Mucosa of rectum (tissue), 2 donors: ENCODE data around the gene KCNQ2.

ENCODE experiments used
- H3K27ac ChIP-seq, 2 donors: one replicate each; pipeline ENCODE4 v1.7.0; 2013; ENCODE audit warnings: inconsistent platforms in 2 of 2, low read depth in 2 of 2, low read length in 2 of 2
- H3K27me3 ChIP-seq, 2 donors: one replicate each; pipeline ENCODE4 v1.7.0; 2013; ENCODE audit warnings: low read length in 2 of 2; ENCODE audit not compliant: control insufficient read depth in 2 of 2, insufficient read depth in 2 of 2
- H3K36me3 ChIP-seq, 2 donors: one replicate each; pipeline ENCODE4 v1.7.0; 2013; ENCODE audit warnings: low read length in 2 of 2; ENCODE audit not compliant: control insufficient read depth in 2 of 2, insufficient read depth in 2 of 2
- H3K4me1 ChIP-seq, 2 donors: one replicate each; pipeline ENCODE4 v1.7.0; 2013; ENCODE audit warnings: low read length in 2 of 2, mild to moderate bottlenecking in 1 of 2; ENCODE audit not compliant: control insufficient read depth in 2 of 2, insufficient read depth in 2 of 2
- H3K4me3 ChIP-seq, 2 donors: one replicate each; pipeline ENCODE4 v1.7.0; 2013; ENCODE audit warnings: low read length in 2 of 2
- H3K9ac ChIP-seq, 2 donors: one replicate each; pipeline ENCODE4 v1.7.0; 2013; ENCODE audit warnings: low read length in 2 of 2, low read depth in 1 of 2, mild to moderate bottlenecking in 1 of 2
- H3K9me3 ChIP-seq, 2 donors: one replicate each; pipeline ENCODE4 v1.7.0; 2013; ENCODE audit warnings: low read length in 2 of 2; ENCODE audit not compliant: control insufficient read depth in 2 of 2
- donor health status: healthy.
- donor health status: Normal muscosa, but diverticular disease.

The KCNQ2 gene

DNA sequence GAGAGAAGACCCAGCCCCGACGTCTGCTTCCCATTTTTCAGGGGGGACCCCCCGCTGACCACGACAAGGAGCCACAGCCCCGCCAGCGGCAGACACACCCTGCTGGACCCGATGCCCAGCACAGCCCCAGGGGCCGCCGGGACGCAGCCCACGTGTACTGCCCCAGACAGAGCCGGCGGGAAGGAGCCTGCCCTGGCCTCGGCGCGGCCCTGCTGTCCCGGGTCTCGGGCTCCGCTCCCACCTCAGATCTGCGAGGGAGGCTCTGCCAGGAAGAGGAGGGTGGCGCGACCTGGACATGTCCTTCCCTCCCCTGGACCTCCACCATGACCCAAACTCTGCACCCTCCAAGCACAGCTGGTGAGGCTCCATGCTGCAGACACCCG is 54.7 kb downstream of the KCNQ2 start:
- no peaks in the 10 kb centered on the region for H3K9me3 ChIP-seq
- H3K4me1 ChIP-seq = no peaks in the 10 kb centered on the region
- H3K9ac ChIP-seq = no peak overlapping the region
- no peak overlapping the region for H3K4me3 ChIP-seq
- H3K36me3 ChIP-seq = no peaks in the 10 kb centered on the region
- H3K27me3 ChIP-seq = no peaks in the 10 kb centered on the region
- H3K27ac ChIP-seq = no peak overlapping the region

DNA sequence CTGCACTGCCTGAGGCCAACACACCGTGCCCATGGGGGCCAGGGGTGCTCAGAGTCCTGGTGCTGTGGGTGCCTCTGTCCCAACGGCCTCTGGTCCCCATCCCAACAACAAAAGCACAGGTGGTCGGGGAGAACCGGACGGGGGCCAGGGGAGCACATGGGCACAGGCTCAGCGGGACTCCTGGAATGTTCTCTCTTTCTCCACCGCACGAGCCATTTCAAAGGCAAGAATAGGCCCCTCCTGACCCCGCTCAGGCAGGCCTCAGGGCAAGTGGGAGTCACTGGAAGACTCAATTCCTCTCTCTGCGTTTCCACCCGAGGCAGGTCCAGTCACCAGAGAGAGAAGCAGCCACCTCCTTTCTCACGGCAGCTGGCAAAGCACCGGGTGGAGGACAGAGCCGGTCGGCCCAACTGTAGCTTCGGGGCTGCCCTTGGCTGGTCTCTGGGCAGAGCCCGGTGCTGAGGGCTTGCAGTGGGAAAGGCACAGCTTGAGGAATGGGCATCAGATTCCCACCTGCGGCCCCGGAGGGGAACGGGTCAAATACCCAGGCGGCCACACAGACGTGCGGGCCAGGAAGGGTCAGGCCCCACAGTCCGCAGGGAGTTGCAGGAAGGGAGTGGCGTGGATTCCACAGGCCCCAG is 55.2 kb downstream of the KCNQ2 start:
- Histone ChIP-seq H3K27me3 (no peaks in the 10 kb centered on the region), H3K4me3 (no peak overlapping the region), H3K4me1 (no peaks in the 10 kb centered on the region), H3K9ac (no peak overlapping the region), H3K27ac (no peak overlapping the region), H3K36me3 (no peaks in the 10 kb centered on the region), H3K9me3 (no peaks in the 10 kb centered on the region)

DNA sequence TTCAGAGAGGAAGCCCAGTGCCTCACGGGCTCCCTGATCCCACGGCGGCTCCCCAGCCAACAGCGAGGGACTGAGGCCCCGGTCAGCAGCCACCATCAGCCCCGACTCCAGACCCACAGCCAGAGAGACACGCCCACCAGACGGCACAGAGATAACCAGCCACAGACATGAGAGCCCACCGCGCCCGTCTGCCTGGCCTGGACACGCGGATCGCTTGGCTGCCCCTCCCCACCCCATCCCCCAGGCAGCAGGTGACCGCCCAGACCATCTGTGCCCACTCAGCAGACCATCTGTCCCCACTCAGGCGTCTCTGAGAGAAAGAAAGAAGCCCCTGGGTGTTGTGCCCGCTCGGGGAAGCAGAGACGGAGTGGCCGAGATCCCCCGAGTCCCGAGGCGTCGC is 55.8 kb downstream of the KCNQ2 start:
- H3K9ac ChIP-seq = no peak overlapping the region
- H3K27ac ChIP-seq = no peak overlapping the region
- H3K36me3 ChIP-seq = no peaks in the 10 kb centered on the region
- no peaks in the 10 kb centered on the region for H3K9me3 ChIP-seq
- H3K4me1 ChIP-seq = no peaks in the 10 kb centered on the region
- H3K4me3 ChIP-seq = no peak overlapping the region
- no peaks in the 10 kb centered on the region for H3K27me3 ChIP-seq

DNA sequence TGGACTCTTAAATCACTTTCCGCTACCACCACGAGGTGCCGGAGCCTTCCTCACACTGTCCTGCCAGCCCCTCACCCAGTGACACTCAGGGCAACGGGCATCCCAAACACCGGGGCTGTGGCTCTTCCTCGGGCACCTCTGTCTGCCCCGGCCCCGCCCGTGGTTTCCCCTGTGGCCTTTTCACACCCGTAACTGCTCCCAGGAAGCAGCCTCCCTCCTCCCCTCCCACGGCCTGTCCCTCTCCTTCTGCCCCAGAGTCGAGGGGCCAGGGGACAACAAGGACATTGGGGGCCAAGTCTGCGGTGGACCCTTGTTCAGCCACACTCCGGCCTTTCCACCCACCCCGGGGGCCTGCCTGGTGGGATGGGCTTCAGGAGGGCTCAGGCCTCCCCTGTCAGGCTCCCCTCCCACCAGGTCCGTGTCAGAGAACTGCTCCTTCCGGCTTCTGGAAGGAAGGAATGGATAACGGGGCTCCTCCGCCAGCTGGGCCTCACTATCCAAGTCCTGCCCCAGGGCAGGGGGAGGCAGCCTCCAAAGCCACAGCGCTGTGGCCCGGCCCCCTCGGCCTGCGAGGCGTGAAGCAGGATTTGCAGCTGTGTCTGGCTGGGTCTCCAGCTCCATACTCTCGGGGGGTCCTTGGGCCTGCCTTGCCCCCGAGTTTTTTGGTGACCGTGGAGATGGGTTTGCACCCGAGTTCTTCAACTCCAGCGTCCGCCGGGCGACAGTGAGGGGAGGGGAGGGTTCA is 56.6 kb downstream of the KCNQ2 start:
- no peaks in the 10 kb centered on the region for H3K27me3 ChIP-seq

DNA sequence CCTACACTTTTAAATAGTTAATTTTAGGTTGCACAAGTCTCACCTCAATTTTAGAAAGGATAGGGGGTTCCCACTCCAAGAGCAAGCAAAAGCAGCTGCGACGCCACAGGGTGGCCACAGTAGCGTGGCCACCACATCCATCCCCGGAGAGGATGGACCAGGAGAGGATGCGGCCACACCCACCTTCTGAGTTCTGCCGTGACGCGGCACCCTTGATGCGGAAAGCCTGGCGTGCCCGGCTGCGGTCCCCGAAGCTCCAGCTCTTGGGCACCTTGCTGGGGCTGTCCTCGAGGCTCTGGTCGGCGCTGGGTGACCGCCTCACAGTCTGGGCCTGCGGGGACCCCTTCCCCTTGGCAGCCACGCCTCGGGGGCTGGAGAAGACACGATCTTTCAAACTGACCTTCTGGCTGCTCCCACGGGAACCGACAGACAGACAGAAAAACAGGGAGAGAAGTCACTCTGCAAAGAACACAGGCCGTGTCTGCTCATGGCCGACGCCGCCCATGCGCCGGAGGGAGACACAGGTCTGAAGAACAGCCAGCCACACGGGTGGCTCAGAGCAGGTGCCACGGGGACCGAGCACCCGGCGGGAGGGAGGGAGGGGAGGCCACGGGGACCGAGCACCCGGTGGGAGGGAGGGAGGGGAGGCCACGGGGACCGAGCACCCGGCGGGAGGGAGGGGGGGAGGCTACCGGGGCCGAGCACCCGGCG is 57.6 kb downstream of the KCNQ2 start:
- H3K36me3 ChIP-seq = no peaks in the 10 kb centered on the region
- H3K9me3 ChIP-seq = no peaks in the 10 kb centered on the region
- no peaks in the 10 kb centered on the region for H3K4me1 ChIP-seq
- no peak overlapping the region for H3K9ac ChIP-seq
- no peak overlapping the region for H3K4me3 ChIP-seq
- H3K27ac ChIP-seq = no peak overlapping the region
- H3K27me3 ChIP-seq = no peaks in the 10 kb centered on the region

More for the DNA sequence above, 56.6 kb downstream of the KCNQ2 start:
- H3K27ac ChIP-seq = no peak overlapping the region
- H3K9ac ChIP-seq = no peak overlapping the region
- no peaks in the 10 kb centered on the region for H3K36me3 ChIP-seq
- H3K4me1 ChIP-seq = no peaks in the 10 kb centered on the region
- H3K4me3 ChIP-seq = no peak overlapping the region
- H3K9me3 ChIP-seq = no peaks in the 10 kb centered on the region

DNA sequence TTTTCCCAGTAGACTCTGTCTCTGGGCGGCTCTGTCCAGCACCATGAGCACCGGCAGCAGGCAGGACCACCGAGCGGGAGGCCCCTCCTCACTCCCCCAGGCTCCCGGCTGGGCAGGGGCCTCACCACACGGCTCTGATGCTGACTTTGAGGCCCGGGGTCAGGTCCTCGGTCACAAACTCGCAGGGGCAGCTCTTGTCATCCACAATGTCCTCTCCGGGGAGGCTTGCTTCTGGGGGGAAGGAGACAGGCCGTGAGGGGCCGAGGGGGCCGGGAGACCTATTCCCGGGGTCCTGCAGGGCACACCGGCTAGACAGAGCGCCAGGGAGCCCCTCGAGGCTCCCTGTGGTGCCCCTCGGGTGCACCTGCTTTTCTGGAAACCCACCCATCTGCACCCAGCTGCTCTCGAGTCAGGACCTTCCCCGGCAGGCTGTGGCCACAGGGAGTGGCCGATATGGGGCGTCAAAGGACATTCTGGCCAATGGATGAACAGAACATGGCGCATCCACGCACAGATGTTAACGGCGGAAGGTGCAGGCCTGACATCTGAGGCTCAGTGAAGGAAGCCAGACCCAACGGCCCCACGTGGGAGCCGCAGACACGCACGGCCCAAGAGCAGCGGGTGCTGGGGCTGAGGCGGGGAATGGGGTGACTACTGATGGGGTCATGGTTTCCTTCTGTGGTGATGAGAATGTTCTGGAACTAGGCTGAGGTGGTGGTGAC is 58.3 kb downstream of the KCNQ2 start:
- no peak overlapping the region for H3K9ac ChIP-seq
- H3K9me3 ChIP-seq = no peaks in the 10 kb centered on the region
- no peaks in the 10 kb centered on the region for H3K27me3 ChIP-seq
- H3K27ac ChIP-seq = no peak overlapping the region
- H3K4me3 ChIP-seq = no peak overlapping the region
- no peaks in the 10 kb centered on the region for H3K4me1 ChIP-seq
- no peaks in the 10 kb centered on the region for H3K36me3 ChIP-seq

DNA sequence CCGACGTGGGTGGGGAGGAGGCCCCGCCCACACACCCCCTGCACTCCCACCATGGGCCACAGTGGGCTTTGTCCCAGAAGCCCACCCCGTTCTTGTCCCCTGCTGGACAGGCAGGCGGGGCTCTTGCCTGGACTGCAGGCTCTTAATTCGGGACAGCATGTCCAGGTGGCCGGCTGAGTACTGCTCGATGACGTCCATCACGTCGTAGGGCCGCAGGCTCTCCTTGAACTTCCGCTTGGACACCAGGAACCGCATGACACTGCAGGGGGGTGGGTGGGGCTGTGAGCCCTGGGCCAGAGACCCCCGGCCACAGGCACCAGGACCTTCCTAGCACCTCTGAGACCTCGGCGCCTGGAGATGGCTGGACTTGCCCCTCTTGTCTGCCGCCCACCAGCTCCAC is 59.1 kb downstream of the KCNQ2 start:
- H3K4me3 ChIP-seq = no peak overlapping the region
- H3K27ac ChIP-seq = no peak overlapping the region
- H3K4me1 ChIP-seq = no peaks in the 10 kb centered on the region
- no peaks in the 10 kb centered on the region for H3K9me3 ChIP-seq
- H3K27me3 ChIP-seq = no peaks in the 10 kb centered on the region
- H3K36me3 ChIP-seq = no peaks in the 10 kb centered on the region
- H3K9ac ChIP-seq = no peak overlapping the region

DNA sequence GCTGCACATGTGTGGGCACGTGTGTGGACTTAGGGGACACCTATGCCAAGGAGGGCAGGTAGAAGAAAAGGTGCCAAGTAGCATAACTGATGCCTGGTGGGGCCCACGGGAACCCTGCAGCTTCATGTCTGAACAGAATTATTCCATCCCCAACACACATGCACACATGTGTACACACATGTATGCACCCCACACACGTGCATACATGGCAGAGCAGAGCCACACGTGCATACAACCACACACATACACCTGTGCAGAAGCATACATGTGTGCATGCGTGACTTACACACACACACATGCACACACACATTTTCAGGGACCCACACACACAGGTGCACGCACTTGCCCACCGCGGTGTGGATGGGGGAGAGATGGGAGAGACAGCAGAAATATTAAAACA is 59.6 kb downstream of the KCNQ2 start:
- no peaks in the 10 kb centered on the region for H3K9me3 ChIP-seq
- no peak overlapping the region for H3K27ac ChIP-seq
- H3K4me3 ChIP-seq = no peak overlapping the region
- H3K36me3 ChIP-seq = no peaks in the 10 kb centered on the region
- no peaks in the 10 kb centered on the region for H3K27me3 ChIP-seq
- H3K9ac ChIP-seq = no peak overlapping the region
- H3K4me1 ChIP-seq = no peaks in the 10 kb centered on the region

DNA sequence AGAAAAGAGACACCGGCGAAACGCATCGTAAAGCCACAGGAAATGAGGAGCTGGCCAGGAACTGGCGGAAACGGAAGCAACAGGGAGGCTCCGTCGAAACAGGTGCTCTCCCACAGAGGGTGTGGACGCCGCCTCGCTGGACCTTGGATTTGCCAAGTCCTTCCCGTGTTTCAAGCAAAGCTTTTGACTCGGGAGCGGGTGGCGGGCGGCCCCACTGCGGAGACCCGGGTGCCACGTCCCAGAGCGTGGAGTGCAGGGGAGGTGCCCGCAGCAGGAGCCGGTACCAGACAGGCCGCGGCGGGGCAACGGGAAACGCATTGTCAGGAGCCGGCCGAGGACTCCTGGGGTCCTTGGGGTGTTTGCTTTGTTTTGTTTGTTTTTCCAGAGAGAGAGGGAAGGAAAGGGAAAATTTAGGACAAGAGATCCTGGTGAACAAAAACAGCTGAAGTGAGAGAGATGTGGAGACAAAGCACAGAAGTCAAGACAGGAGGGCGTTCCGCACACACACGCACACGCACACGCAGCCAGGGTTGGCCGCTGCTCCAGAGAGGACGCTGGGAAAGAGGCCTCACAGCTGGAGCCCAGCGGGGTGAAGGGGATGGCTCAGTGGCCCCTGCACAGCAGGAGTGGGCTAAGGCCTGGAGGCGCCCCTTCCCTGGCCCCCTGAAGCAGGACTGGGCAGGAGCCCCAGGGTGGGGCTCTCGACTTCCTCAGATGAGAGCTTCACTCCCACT is 60.4 kb downstream of the KCNQ2 start:
- Histone ChIP-seq H3K27ac (no peak overlapping the region), H3K27me3 (no peaks in the 10 kb centered on the region), H3K9ac (no peak overlapping the region), H3K9me3 (no peaks in the 10 kb centered on the region), H3K36me3 (no peaks in the 10 kb centered on the region), H3K4me3 (no peak overlapping the region), H3K4me1 (no peaks in the 10 kb centered on the region)
